Measurements from ENCODE around the gene PDIA6.
A peak's percentile ranks its signal among the peaks of the same experiment; 100 is the strongest.
"Not testable (repeated sequence)": the region's sequence is repeated elsewhere in the genome, so short reads cannot be mapped to it uniquely, and the experiment has no call there.

Gene PDIA6

GRCh38 chr2:10820978-10821695 is 8.6 kb upstream of the PDIA6 start:
- no peak overlapping the region for H3K27ac Mint-ChIP-seq
- no peaks in the 10 kb centered on the region for H3K9me3 Mint-ChIP-seq
- no peak overlapping the region for H3K4me3 Mint-ChIP-seq
- DNase-seq (no peak), ATAC-seq (no peak)
- peaks cover 40% of the 10 kb centered on the region for H3K27me3 Mint-ChIP-seq
- H3K4me1 Mint-ChIP-seq, result no peaks in the 10 kb centered on the region

GRCh38 chr2:10820562-10820961 is 8.0 kb upstream of the PDIA6 start:
- no peaks in the 10 kb centered on the region for H3K4me1 Mint-ChIP-seq
- peaks cover 35% of the 10 kb centered on the region for H3K27me3 Mint-ChIP-seq
- H3K4me3 Mint-ChIP-seq, result no peak overlapping the region
- no peak overlapping the region for H3K27ac Mint-ChIP-seq
- H3K9me3 Mint-ChIP-seq, result no peaks in the 10 kb centered on the region
- no peak for ATAC-seq
- no peak for DNase-seq

DNA sequence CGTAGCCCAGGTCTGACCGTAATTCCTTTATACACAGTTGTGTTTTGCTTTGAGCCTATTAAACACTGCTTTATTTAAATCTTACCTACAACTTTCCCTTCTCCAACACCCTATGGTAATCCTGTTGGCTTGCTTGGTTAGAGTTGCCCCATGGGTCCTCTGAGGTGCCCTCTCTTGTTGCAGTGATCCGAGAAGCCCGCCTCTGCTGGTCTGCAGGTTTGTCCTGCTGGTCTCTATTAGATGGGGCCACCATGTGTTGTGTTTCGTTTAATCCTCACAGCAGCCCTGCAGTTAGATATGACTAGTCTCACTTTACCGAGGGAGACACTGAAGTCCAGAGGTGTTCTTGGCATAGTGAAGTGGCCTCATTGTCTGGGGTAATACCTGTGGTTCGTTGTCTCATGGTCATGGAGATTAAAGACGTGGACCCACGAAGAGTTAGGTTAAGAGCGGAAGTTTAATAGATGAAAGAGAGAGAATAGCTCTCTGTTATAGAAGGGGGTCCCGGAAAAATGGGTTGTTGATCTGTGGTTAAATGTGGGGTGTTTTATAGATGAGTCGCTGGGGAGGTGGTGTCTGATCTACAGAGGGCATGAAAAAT is 7.2 kb upstream of the PDIA6 start:
- Mint-ChIP-seq H3K27ac (no peak overlapping the region), H3K4me3 (no peak overlapping the region), H3K27me3 (peaks cover 27% of the 10 kb centered on the region), H3K4me1 (no peaks in the 10 kb centered on the region), H3K9me3 (no peaks in the 10 kb centered on the region)
- DNase-seq (no peak), ATAC-seq (no peak)

DNA sequence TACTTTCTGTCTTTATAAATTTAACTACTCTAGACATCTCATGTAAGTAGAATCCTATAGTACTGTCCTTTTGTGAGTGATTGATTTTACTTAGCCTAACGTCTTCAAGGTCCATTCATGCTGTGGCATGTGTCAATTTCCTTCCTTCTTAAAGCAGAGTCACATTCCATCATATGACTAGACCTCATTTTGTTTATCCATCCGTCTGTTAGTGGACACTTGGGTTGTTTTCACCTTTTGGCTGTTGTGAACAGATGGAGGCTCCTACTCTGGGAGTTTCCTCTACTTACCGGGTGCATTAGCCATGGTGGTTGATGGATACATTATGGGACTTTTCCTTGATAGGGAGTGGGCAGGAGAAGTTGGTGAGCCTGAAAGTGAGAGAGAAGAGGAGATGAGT is 6.4 kb upstream of the PDIA6 start:
- Mint-ChIP-seq H3K9me3 (no peaks in the 10 kb centered on the region), H3K4me3 (no peak overlapping the region), H3K27me3 (peaks cover 22% of the 10 kb centered on the region), H3K4me1 (no peaks in the 10 kb centered on the region), H3K27ac (no peak overlapping the region)
- DNase-seq (no peak), ATAC-seq (no peak)

DNA sequence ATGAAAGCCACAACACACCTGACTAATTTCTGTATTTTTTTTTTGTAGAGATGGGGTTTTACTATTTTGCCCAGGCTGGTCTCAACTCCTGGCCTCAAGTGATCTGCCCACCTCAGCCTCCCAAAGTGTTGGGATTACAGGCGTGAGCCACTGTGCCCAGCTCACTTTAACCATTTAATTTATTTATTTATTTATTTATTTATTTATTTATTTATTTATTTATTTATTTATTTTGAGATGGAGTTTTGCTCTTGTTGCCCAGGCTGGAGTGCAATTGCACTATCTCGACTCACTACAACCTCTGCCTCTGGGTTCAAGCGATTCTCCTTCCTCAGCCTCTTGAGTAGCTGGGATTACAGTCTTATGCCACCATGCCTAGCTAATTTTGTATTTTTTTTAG is 5.7 kb upstream of the PDIA6 start:
- H3K4me1 Mint-ChIP-seq, H3K27ac Mint-ChIP-seq, H3K9me3 Mint-ChIP-seq, DNase-seq, ATAC-seq, H3K4me3 Mint-ChIP-seq: not testable (repeated sequence)
- H3K27me3 Mint-ChIP-seq, result peaks cover 22% of the 10 kb centered on the region

DNA sequence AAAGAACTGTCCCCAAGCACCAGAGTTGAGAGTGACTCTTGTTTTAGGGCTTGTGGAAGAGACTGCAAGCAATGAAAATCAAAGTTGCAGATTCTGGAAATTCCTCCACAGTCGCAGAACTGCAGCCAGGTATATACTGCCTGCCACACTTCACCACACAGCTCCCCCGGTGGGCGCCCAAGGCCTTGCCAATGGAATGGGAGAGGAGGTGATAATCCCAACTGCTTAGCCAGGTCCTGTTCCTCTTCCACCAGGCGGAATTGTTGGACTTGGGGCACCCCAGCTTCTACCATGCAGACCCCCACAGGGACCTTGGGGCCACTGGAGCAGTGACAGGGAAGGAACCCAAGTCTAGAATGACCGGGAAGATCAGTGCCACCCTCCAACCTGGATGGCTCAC is 4.8 kb upstream of the PDIA6 start:
- DNase-seq (no peak), ATAC-seq (no peak)
- no peak overlapping the region for H3K4me3 Mint-ChIP-seq
- peaks cover 22% of the 10 kb centered on the region for H3K27me3 Mint-ChIP-seq
- H3K4me1 Mint-ChIP-seq, result no peaks in the 10 kb centered on the region
- H3K9me3 Mint-ChIP-seq, result no peaks in the 10 kb centered on the region
- no peak overlapping the region for H3K27ac Mint-ChIP-seq

DNA sequence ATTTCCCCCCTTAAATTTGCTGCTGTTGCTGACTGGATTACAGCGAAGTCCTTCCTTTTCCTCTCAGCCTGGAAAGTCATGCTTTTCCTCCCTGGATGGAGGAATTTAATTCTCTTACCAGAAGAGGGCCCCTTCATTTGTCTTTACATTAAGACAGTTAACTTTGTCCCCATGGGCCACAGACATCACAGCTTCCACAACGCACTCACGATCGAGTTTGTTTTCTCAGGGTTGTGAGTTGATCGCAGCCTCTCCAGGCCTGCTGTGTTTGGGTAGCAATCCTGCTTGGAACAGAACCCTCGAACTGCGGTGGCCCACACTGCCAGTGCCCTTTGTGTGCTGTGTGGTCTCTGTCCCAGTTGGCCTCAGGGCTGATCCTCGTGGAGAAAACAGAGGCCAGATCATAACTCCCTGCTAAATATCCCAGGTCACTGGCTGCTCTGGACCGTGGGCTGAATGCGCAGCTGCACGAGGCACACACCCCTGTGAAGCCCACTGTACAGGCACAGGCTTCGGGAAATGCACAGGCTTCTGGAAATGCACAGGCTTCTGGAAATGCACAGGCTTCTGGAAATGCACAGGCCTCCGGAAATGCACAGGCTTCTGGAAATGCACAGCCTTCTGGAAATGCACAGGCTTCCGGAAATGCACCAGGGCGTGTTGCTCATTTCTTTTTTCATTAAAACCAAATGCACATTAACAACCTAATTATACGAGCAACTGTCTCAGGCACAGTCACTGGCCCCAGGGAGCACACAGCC is 2.2 kb upstream of the PDIA6 start:
- H3K27me3 Mint-ChIP-seq, result peaks cover 13% of the 10 kb centered on the region
- H3K9me3 Mint-ChIP-seq, result no peaks in the 10 kb centered on the region
- no peak overlapping the region for H3K4me3 Mint-ChIP-seq
- ATAC-seq (no peak), DNase-seq (no peak)
- no peak overlapping the region for H3K27ac Mint-ChIP-seq
- peaks cover 23% of the 10 kb centered on the region for H3K4me1 Mint-ChIP-seq

DNA sequence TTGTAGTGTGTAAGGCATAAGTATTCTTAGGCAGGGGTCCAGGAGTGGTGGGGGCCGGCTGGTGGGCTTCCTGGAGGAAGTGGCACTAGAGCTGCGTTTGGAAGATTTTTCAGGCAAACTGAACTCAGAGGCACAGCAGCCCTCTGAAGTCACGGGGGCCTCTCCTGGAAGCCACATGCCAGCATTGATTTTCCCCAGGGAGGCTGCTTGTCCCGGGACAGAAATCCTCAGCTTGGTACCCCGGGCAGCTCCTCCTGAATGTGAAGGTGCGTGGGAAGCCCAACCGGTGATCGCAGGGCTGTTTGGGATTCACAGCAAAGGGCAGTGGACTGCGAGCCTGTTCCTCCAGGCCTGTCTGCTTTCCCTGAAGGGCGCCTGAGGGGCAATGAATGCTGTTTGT is 1.6 kb upstream of the PDIA6 start:
- Mint-ChIP-seq H3K27ac (no peak overlapping the region), H3K27me3 (peaks cover 11% of the 10 kb centered on the region), H3K4me3 (peak overlapping the region; percentile 24 to 42), H3K9me3 (no peaks in the 10 kb centered on the region), H3K4me1 (peaks cover 28% of the 10 kb centered on the region)
- DNase-seq (no peak), ATAC-seq (no peak)

DNA sequence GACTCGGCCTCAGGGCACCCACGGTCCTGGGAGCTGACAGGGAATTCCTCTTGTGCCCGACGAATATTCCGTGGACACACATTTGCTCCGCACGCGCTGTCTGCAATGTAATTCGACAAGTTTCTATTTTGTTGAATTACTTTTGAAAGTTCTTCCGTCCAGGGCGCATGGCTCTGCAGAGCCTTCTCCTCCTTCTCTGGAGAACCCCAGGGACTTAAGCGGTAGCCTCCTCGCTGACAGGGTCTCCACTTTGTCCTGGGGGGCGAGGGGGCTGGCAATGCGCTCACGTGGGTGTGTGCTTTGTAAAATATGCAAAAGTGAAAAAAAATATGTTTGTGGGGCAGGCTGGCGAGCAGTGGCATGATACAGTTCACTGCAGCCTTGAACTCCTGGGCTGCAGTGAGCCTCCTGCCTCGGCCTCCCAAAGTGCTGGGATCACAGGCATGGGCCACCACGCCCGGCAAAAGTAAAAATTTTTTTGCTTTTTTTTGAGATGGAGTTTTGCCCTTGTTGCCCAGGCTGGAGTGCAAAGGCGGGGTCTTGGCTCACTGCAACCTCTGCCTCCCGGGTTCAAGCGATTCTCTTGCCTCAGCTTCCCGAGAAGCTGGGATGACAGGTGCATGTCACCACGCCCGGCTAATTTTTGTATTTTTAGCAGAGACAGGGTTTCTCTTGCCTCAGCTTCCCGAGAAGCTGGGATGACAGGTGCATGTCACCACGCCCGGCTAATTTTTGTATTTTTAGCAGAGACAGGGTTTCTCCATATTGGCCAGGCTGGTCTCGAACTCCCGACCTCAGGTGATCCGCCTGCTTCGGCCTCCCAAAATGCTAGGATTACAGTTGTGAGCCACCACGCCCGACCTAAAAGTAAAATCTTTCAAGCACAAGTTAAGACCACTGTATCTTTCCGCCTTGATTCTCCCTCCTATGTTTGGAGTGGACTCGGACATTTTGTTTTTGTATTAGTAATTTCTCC is 866 bp upstream of the PDIA6 start:
- not testable (repeated sequence) for ATAC-seq, H3K27me3 Mint-ChIP-seq, DNase-seq, H3K9me3 Mint-ChIP-seq
- Mint-ChIP-seq H3K4me1 (peaks cover 34% of the 10 kb centered on the region), H3K4me3 (peak overlapping the region; percentile 74 to 82), H3K27ac (peak overlapping the region in 1 of 2 donors; percentile 50)

- Mint-ChIP-seq H3K9me3 (no peaks in the 10 kb centered on the region), H3K4me3 (peak overlapping the region; percentile 86 to 90), H3K4me1 (peaks cover 47% of the 10 kb centered on the region), H3K27ac (peak overlapping the region; percentile 94 to 96), H3K27me3 (no peaks in the 10 kb centered on the region)
- no peak for ATAC-seq
- no peak for DNase-seq
These were observed 1.1 kb downstream of the PDIA6 start for GRCh38 chr2:10811517-10811916.

DNA sequence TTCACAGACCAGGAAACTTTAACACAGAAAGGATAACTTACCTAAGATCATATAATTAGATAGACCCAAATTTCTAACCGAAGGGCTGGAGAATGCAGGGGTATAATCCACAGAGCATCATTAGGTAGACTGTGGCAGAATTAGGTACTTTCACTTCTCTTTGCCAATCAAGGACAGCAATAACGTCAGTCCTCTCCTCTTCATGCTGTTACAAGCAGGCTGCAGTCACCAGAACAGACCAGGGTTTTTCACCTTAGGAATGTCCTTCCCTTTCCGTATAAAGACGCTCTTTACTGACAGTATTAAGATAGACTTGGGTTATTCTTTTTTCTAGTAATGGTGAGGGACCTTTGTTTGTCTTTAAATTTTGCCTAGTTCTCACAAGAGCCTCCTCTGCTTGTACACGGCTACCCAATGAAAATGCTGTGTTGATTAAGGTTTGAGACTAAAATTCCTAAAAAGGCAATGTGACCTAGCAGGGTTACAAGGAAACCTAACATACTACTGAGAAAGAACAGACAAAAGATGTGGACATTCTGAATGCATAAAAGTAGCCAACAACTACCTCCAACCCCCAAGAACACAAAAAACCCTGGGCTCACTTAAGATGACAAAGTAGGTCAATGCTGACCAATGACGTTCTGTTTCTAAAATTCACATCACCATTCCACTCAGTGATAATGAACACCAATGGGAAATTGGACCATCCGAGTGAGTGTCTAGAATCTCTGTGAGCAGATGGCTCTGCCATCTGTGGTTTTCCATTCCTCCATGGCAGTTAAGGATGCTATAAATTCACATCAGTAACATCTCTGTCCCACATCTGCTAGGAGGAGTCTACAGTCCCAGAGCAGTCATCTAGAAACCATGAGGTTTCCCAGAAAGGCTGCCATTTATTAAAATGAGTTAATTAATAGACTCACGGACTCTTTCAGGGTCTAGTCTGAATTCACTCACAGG is 2.1 kb downstream of the PDIA6 start:
- Mint-ChIP-seq H3K4me1 (peaks cover 47% of the 10 kb centered on the region), H3K4me3 (peak overlapping the region; percentile 86 to 90), H3K9me3 (no peaks in the 10 kb centered on the region), H3K27ac (peak overlapping the region; percentile 34 to 94), H3K27me3 (no peaks in the 10 kb centered on the region)
- DNase-seq (no peak), ATAC-seq (peak; percentile 41)

DNA sequence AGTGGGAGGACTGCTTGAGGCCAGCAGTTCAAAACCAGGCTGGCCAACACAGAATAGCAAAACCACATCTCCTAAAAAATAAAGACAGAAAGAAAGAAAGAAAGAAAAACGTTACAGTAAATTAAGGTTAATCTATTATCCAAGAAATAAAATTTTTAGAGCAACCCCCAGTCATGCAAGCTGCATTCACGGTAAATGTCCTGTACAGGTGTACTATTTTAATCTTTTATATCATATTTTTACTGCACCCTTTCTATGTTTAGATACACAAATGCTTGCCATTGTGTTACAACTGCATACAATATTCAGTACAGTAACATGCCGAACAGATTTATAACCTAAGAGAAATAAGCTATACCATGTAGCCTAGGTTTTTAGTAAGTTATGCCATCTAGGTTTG is 6.0 kb downstream of the PDIA6 start:
- no peaks in the 10 kb centered on the region for H3K9me3 Mint-ChIP-seq
- H3K4me3 Mint-ChIP-seq, result no peak overlapping the region
- no peak for DNase-seq
- ATAC-seq, result no peak
- no peaks in the 10 kb centered on the region for H3K27me3 Mint-ChIP-seq
- no peak overlapping the region for H3K27ac Mint-ChIP-seq
- H3K4me1 Mint-ChIP-seq, result peaks cover 42% of the 10 kb centered on the region

GRCh38 chr2:10805990-10806389 is 6.6 kb downstream of the PDIA6 start:
- not testable (repeated sequence) for H3K9me3 Mint-ChIP-seq, DNase-seq, H3K4me3 Mint-ChIP-seq, ATAC-seq, H3K27ac Mint-ChIP-seq, H3K27me3 Mint-ChIP-seq
- H3K4me1 Mint-ChIP-seq, result peaks cover 36% of the 10 kb centered on the region

GRCh38 chr2:10802657-10803056 is 9.9 kb downstream of the PDIA6 start:
- H3K27me3 Mint-ChIP-seq, result no peaks in the 10 kb centered on the region
- no peak overlapping the region for H3K4me3 Mint-ChIP-seq
- peaks cover 7% of the 10 kb centered on the region for H3K4me1 Mint-ChIP-seq
- no peak overlapping the region for H3K27ac Mint-ChIP-seq
- DNase-seq (no peak), ATAC-seq (no peak)
- no peaks in the 10 kb centered on the region for H3K9me3 Mint-ChIP-seq

Measured in stimulated activated naive CD8-positive, alpha-beta T cell treated with anti-CD3 and anti-CD28 coated beads, Interleukin-15, amount 100 ng/mL, for 72 hours (primary cell).